Subcutaneous adipose tissue (tissue), 4 donors: Measurements from ENCODE around the gene FAM234B. TPM values are rescaled to one million over a fixed set of nuclear protein-coding genes. Genes with fewer than 3 reads are reported as not detected.

Experiments used
- CTCF ChIP-seq: fragments of 450-650 bp; IDR thresholded peaks from one replicate; pipeline ENCODE4 v1.5.1; 2016; ENCODE audit warnings: low read depth, mild to moderate bottlenecking, control low read depth, antibody characterized with exemption, moderate library complexity
- total RNA-seq, 4 donors: library from RNA; depleted of rRNA; stranded (reverse); fragments of >200 nt; gene quantifications; one replicate each; pipeline ENCODE4 v1.1.0, GENCODE V29; 2016

Gene FAM234B
- total RNA-seq, 4 donors from 2014 or later, result 5.2 to 6.4 (median 5.7) TPM

DNA sequence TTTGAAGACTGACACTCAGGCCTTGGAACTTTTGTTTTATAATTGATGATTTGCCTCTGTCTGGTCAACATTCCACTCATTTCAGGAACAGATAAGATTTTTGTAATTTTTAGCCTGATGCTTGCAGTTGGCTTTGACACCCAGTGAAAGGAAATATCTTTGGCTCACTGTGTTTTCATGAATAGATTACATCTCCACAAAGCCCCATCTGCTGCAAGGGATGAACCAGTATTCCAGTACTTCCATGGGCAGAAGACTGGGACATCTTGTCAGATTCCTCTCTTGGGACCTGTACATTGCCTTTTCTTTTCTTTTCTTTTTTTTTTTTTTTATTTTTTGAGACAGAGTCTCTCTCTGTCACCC, 30.9 kb downstream of the FAM234B start:
- TF ChIP-seq CTCF, result no peak

DNA sequence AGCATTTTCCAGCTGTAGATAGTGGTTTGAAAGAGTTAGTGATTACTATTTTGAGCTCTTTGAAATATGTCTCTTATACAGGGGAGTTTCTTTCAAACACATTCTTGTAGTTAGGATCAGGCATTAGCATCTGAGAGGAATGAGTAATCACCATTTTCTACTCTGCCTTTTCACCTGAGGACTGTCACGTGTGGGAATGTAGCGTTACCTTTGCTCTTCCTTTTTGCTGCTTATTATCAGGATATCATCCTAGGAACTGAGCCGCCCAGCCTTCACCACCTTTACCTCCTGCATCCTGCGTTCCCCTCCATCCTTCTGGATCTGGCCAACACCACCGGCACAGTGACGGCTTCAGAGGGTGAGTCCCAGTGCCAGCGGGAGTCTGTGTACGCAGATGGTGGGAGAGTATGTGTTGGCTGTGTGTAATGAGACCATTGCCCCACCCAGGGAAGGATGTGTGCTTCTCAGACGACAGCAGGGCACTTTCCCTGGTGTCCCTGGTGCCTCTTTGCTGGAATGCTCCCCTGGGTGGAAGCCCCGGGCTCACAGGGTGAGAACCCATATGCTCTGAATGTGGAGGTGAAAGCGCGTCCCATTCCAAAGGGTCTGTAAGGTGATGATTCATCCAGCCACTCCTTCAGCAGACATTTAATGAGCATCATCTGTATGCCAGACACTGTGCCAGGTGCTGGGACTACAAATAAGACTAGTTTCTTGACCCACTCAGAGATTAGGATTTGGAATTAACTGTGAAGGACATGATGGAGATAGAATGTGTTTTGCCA, 31.8 kb downstream of the FAM234B start:
- no peak for TF ChIP-seq CTCF

DNA sequence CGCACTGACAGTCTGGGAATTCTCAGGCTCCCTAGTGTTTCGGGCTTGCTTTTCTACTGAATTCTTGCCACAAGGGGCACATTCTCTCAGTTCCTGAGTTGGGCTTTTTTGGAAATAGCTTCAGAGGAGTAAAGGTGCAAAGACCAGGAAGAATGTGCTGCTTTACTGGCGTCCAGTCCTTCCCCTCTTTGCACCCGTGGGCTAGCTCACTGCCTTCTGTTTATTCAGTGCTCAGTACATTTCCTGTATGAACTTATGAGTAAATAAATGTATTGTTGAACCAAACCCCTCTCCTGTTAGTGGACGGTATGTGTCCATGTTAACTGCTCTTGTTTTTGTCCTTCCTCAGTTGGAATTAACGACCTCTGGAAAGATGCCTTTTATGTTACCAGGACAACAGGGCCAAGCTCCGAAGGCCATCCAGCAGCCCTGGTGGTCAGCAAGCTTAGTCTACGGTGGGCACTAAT, 35.3 kb downstream of the FAM234B start:
- no peak for TF ChIP-seq CTCF

DNA sequence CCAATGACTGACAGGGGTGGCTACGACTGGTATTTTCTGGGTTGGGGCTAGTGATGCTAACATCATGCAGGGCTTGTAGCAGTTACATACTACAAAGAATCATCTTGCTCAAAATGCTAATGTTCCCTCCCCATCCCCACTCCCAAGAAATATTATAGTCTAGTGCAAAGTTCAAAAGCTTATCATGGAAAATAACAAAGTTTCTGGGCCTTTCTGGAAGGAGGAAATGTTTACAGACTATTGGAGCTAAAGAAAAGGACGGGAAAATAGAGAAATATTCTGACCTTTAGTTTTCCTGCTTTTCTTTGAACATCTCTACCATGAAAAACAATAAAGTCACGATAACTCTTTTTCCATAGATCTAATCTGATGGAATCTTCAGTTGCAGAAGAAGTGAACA, 36.1 kb downstream of the FAM234B start:
- no peak for TF ChIP-seq CTCF

DNA sequence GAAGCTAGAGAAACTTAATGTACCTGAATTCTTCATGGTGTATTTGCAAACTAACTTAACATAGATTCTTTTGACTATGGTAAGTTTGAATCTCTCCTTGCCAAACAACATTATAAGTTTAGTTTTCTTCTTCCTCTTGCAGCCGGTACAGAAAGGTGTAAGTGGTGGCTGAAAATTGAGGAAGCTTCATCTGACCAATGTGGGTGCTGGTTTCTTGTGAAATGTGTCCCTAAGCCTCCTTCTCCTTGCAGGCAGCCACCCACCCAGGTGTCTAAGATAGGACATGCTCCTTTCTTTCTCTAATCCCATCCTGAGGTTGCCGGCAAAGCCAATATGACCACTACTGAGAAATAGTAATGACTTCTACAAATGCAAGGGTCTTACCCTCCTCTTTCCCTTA, 38.7 kb downstream of the FAM234B start:
- TF ChIP-seq CTCF, result no peak

DNA sequence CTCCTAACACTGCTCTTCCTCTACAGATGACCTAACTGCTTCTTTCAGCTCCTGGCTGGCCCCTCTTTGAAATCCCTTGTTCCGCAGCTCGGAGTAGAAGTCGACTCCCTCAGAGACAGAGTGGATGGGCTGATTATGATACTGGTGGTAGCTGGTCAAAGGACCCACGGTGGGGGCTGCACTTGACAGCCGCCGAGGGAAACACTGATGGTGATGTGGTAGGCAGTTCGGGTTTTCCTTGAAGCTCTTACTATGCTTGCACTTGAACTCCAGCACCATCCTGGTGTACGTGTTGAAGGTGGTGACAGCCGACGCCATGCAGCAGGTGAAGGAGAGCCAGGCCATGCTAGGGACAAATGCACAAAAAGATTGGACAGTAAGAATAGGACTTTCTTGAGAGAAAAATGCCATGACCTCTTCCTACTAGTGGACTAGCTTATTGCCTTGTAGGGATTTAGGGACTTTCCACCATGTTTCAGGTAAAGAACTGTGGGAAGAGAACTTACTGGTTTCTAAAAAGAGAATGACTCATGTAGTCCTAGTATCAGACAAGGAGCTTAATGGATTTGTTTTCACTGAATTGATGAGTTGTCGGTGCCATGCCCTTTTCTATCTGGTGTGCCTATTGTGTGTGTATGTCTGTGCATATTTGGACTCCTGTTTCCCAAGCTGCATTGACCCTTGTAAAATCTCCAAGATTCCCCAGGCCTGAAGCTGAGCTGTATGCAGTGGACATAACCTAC, 40.9 kb downstream of the FAM234B start:
- no peak for TF ChIP-seq CTCF

GRCh38 chr12:13085968-13086686, 41.9 kb downstream of the FAM234B start:
- no peak for TF ChIP-seq CTCF
